Mucosa of gallbladder (tissue), 1 donor: Measurements from ENCODE around the gene SMG6. TPM values are rescaled to one million over a fixed set of nuclear protein-coding genes. Genes with fewer than 3 reads are reported as not detected.
"Not testable (repeated sequence)": the region's sequence is repeated elsewhere in the genome, so short reads cannot be mapped to it uniquely, and the experiment has no call there.

Experiments
- DNase-seq: peaks from one replicate; pipeline ENCODE4 v3.0.0-alpha.2; 2020; ENCODE audit warnings: low spot score
- total RNA-seq: library from RNA; stranded (reverse); gene quantifications from one replicate; pipeline ENCODE4 v1.2.1, GENCODE V29; 2021
- donor health status: DM: no; HTN: no; CAD: no.

Gene SMG6
- total RNA-seq, 1 donor from 2014 or later: 36.9 TPM

- no peak for DNase-seq
These were observed 158.9 kb downstream of the SMG6 start for GRCh38 chr17:2144701-2145100.

DNA sequence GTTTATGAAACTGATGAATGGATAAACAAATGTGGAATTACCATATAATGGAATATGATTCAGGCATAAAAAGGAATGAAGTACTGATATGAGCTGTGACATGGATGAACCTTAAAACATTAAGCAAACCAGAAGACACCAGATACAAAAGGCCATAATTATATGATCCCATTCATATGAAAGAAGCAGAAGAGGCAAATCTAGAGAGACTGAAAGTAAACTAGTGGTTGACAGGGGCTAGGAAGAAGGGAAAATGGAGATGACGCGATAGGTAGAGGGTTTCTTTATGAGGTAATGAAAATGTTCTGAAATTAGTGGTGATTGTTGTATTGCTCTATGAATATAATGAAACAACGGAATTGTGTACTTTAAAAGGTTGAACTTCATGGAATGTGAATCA lies 160.3 kb downstream of the SMG6 start:
- no peak for DNase-seq

DNA sequence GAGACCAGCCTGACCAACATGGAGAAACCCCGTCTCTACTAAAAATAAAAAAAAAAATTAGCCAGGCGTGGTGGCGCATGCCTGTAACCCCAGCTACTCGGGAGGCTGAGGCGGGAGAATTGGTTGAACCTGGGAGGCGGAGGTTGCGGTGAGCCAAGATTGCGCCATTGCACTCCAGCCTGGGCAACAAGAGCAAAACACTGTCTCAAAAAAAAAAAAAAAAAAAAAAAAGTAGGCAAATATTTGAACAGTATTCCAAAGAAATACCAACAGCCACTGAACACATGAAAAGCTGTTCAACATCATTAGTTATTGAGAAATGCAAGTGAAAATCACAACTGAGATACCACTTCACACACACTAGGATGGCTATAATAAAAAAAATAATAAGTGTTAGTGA lies 160.9 kb downstream of the SMG6 start:
- not testable (repeated sequence) for DNase-seq

DNA sequence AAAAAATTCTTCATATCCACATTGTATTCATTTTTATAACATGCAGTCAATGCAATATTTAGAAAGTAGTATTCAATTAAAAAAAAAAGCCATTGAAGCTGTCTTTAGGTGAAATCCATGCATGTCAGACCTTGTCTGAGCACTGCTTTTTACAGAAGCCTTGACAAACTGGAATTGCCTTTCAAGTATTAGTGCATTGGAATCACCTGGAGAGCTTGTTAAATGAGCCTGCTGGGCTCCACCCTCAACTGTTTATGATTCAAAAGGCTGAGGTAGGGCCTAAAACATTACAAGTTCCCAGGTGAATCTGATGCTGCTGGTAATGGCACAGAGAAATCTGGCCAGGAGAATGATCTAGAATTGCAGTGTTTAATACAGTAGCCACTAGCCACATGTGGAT lies 162.9 kb downstream of the SMG6 start:
- no peak for DNase-seq

DNA sequence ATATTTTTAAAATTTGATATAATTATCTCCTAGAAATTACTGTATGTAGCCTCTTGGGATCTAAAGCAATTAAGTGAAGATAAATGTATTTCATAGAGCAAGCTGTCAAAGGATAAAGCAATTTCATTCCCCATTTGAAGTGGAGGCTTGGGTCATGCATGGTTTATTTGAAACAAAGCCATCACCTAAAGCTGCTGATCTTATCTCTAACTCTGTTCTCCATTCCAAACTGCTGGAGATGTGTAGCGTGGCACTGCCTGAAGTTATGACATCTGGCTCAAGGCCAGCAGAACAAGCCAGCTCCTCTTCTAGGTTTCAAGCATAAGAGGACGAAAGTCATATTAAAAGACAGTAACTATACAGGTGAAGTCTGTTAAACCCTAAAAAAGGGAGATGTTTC lies 164.8 kb downstream of the SMG6 start:
- DNase-seq: no peak

- DNase-seq: no peak
These were observed 165.3 kb downstream of the SMG6 start for GRCh38 chr17:2138318-2138717.

DNA sequence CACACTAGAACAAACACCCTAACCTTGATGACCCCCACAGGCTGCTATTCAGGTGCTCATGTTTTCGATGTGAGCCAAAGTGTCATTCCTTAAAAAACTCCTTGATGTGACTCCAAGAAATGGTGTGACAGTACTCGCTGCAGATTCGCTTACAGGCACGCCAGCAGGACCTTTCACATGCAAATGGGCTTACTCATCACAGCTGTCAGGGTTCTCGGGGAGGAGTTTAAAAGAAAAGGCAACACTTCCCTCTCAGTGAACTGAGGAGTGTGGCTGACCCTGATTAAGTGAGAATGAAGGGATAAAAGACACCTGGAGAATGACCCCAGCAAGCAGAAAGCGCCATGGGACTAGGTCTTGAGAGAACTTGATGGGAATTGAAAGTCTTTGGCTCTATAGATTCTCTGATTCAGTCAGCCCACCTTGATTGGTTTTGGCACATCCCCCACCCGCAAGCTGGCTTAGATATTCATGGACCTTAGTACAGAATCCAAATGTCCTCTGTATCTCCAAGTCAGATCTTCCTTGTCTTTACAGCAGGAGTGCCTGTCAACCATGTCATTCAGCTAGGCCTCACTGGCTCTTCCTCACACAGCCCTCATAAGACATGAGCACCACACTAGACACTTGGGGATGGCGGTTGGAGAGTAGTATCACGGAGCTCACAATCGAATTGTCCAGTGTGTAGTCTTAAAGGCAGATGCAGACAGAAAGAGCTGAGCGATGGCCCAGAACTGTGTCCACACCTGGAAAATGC lies 166.1 kb downstream of the SMG6 start:
- no peak for DNase-seq

DNA sequence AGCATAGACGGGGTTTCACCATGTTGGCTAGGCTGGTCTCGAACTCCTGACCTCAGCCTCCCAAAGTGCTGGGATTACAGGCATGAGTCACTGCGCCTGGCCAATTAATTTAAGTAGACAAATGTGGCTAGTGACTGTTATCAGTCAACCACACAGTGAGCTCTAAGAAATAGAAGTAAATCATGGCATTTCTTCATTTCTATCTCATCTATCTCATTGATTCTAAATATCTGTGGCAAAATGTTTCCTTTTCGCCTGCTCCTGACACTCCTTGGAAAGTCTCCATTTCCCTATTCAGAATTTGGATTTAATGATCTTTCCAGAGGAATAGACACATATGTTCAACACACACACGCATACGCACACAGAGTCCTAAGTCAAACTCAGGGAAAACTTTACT lies 167.3 kb downstream of the SMG6 start:
- DNase-seq: no peak

- no peak for DNase-seq
These were observed 175.6 kb downstream of the SMG6 start for GRCh38 chr17:2128011-2128410.

DNA sequence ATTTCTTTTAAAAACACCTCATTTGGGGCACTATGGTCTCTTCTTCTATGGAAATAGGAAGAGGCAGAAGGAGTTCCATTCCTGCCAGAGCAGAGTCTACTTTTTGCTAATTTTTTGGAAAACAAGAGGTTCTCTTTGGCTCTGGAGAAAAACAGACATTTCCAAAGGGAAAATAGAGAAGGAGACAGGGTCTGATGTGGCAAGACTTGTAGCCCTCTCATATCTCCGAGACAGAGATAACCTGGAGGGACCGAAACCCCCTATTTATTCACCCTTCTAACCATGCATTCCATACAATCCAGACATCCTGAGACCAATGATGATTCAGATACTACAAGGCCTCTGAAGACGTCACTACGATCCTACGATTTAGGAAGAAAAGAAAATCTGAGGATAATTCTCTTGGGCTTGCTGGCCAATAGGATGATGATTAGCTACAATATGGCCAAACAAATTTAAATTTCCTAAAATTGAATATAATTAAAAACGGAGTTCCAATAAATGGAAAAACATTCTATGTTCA lies 178.5 kb downstream of the SMG6 start:
- DNase-seq: no peak

DNA sequence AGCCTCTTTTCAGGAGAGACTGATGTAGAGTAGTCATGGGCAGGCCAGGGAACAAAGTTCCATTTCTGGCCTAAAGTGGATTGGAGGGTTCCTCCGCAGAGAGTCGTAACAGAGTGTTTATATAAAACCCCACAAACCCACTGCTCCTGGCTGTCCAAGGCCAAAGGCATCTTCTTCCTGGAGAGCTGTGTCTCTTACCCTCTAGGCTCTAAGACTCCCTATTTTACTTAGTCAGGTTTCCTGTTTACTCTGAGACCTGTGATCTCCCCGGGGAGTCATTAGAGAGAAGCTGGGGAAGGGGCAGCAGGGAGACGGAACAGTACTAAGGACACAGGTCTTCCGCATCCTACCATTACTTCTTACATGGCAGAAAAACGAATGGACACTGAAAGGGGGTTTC lies 179.2 kb downstream of the SMG6 start:
- DNase-seq: no peak

DNA sequence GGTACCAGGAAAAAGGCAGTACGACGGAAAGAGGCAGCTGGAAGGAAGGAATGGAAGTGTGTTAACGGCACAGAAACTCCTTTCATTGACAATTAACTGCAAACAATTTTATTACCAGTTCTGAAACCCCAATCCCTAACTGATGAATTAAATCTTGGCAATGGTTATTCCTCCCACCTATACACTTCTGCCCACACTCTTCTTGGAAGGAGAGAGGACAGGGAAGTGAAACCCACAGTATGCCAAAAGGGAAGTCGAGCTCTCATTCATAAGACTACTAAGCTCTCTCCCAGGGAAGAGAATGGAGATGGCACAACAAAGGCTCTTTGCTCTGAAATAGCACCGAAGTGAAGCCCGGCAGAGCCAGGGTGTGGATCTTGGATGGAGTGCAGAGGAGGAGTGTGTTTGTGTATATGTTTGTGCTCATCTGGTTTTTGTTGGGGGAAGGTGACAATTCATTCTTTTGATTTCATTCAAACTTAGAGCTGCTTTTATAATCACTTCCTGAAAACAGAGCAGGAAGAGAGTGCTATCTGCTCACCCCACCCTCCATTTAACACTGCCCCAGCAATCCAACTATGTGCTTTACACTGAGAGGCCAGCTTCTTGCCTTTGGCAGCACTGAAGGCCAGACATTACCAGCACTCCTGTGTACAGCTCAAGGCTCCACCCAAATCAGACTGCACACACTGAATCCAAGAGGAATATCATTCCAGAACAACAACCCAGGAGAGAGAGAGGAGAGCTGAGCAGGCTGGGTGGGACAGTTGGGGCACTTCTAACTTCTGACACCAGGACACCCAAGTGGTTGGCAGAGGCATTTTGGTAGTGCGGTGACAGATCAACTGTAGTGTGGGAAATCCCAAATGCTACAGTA lies 180.0 kb downstream of the SMG6 start:
- no peak for DNase-seq

GRCh38 chr17:2122641-2123302 lies 180.8 kb downstream of the SMG6 start:
- peak; percentile 69 for DNase-seq

DNA sequence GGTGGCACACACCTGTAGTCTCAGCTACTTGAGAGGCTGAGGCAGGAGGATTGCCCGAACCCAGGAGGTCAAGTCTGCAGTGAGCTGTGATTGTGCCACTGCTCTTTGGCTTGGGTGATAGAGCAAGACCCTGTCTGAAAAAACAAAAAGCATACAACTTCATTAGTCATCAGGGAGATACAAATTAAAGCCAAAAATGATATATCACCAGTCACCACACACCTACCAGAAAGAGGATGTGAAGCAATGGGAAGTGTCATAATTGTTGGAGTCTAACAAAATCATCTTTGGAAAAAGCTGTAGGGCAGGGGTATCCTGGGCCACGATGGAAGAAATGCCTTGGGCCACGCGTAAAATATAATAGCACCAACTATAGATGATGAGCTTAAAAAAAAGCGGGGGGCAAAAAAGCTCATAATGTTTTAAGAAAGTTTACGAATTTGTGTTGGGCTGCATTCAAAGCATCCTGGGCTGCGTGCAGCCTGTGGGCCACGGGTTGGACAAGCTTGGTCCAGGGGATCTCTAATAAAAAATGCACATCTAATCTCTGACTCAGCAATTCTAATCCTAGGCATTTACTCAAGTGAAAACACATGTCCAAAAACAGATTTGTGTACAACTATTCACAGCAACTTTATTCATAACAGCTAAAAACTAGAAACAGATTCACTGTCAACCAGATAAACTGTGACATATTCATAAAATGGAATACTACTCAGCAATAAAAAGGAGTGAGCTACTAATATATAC lies 182.8 kb downstream of the SMG6 start:
- no peak for DNase-seq

DNA sequence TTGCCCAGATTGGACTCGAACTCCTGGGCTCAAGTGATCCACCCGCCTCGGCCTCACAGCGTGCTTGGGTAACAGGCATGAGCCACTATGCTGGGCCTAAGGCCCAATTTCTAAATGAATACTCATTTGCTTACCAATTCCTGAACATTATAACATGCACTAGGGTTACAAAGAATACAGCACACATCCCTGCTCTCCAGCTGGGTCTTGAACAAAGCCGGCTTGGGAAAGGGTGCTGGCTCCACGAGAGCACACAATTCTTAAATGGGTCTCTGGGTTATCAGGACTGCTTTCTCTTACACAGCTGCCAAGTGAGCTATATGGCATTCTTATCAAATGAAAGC lies 190.3 kb downstream of the SMG6 start:
- DNase-seq: no peak

DNA sequence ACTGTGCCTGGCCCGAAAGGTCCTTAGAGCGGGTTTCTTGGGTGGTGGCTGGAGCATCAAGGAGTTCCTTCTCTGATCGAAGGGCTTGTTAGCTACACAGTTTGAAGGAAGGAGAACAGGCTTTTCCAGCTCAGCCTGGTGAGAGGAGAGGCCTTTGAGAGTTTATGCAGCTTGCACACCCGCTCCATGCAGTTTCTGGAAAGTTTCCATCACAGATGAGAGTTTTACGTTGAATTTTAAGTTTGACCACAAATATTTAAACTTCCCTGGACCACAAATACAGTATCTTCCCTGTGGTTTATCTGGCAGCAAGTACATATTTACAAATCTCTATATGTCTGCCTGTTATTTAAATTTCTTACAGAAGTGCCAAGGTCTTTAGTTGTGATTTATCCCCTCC lies 191.9 kb downstream of the SMG6 start:
- DNase-seq: no peak

GRCh38 chr17:2110436-2110835 lies 193.1 kb downstream of the SMG6 start:
- DNase-seq: no peak

GRCh38 chr17:2108170-2108569 lies 195.4 kb downstream of the SMG6 start:
- DNase-seq: no peak

GRCh38 chr17:2107506-2107905 lies 196.1 kb downstream of the SMG6 start:
- no peak for DNase-seq

DNA sequence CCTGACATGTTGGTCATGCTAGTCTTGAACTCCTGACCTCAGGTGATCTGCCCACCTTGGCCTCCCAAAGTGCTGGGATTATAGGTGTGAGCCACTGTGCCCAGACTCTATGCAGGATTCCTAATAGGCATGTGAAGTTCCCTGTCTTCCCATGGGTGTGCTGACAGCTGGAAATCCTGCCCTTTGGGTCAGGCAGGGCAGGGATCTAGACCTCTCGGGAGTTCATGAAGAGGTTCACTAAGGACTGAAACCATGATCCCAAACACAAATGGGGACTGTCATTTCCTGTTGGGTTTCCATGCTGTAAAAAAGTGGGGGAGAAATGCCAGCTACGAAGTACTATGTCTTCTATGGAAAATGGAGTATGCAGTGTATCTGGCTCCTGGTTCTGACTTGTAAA lies 196.5 kb downstream of the SMG6 start:
- DNase-seq: no peak

DNA sequence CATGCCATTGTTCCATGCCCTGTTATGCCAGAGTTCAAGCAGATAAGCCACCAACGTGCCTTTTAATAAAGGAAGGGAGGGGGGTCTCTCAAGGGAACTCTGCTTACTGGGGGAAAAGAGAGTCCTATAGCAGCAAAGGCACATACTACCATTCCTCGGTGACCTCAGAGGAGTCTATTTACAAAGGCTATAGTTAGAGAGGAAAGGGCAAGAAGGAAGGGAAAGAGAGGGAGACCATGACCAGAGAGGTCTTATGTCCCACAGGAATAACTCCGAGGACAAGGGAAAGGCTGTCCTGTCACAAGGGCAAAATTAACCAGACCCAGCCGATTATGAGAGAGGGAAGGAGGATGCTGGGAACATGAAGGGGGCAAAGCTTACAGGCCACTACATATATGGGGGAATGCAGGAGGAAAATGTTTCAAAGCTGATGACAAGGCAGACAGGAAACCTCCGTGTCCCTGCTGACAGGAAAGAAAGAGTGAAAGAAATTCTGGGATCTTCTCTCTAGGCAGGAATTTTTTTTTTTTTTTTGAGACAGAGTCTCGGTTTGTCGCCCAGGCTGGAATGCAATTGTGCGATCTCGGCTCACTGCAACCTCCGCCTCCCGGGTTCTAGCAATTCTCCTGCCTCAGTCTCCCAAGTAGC lies 197.2 kb downstream of the SMG6 start:
- no peak for DNase-seq
